Ishikawa (cell line): ENCODE data around the gene UPF3B.

Experiments used
- CEBPB ChIP-seq: IDR thresholded peaks from 2 replicates; pipeline ENCODE4 v1.6.1; 2012
- CREB1 ChIP-seq: IDR thresholded peaks from 2 replicates; pipeline ENCODE4 v1.6.1; 2012; ENCODE audit warnings: low read depth
- EGR1 ChIP-seq: IDR thresholded peaks from 2 replicates; pipeline ENCODE4 v1.6.1; 2012
- EP300 ChIP-seq: IDR thresholded peaks from 2 replicates; pipeline ENCODE4 v1.6.1; 2012; ENCODE audit warnings: borderline replicate concordance
- FOXM1 ChIP-seq: IDR thresholded peaks from 2 replicates; pipeline ENCODE4 v1.6.1; 2012; ENCODE audit warnings: low read depth, borderline replicate concordance
- MAX ChIP-seq: IDR thresholded peaks from 2 replicates; pipeline ENCODE4 v1.6.1; 2012
- NFIC ChIP-seq: IDR thresholded peaks from 2 replicates; pipeline ENCODE4 v1.6.1; 2012
- RAD21 ChIP-seq: IDR thresholded peaks from 2 replicates; pipeline ENCODE4 v1.6.1; 2012; ENCODE audit warnings: low read depth
- REST ChIP-seq: IDR thresholded peaks from 2 replicates; pipeline ENCODE4 v1.6.1; 2012; ENCODE audit warnings: low read depth, mild to moderate bottlenecking
- TAF1 ChIP-seq: IDR thresholded peaks from 2 replicates; pipeline ENCODE4 v1.6.1; 2012; ENCODE audit warnings: low read depth, mild to moderate bottlenecking
- TCF12 ChIP-seq: IDR thresholded peaks from 2 replicates; pipeline ENCODE4 v1.6.1; 2012; ENCODE audit warnings: low read depth
- TEAD4 ChIP-seq: IDR thresholded peaks from 2 replicates; pipeline ENCODE4 v1.6.1; 2012
- USF1 ChIP-seq: IDR thresholded peaks from 2 replicates; pipeline ENCODE4 v1.6.1; 2012
- YY1 ChIP-seq: IDR thresholded peaks from 2 replicates; pipeline ENCODE4 v1.6.1; 2012; ENCODE audit warnings: low read depth
- ZBTB7A ChIP-seq: IDR thresholded peaks from 2 replicates; pipeline ENCODE4 v1.6.1; 2012; ENCODE audit warnings: low read depth

Gene UPF3B

GRCh38 chrX:119791437-119792231 lies 61.1 kb downstream of the UPF3B start, which contains the start of gene RPL39:
RPL39 (minus strand) TSS chrX:119791630; CDS start chrX:119791576, 54 bp downstream.
- TF ChIP-seq NFIC, result no peak
- TF ChIP-seq FOXM1, result no peak
- peak; percentile 87 for TF ChIP-seq TAF1
- TF ChIP-seq EGR1, result no peak
- no peak for TF ChIP-seq TCF12
- peak; percentile 84 for TF ChIP-seq YY1
- TF ChIP-seq EP300, result no peak
- TF ChIP-seq REST, result no peak
- no peak for TF ChIP-seq ZBTB7A
- peak; percentile 48; the same call in 1 of the 2 replicates for TF ChIP-seq USF1
- no peak for TF ChIP-seq CEBPB
- TF ChIP-seq RAD21, result no peak
- peak; percentile 38; the same call in 1 of the 2 replicates for TF ChIP-seq MAX
- TF ChIP-seq CREB1, result peak; percentile 44; the same call in 1 of the 2 replicates
- TF ChIP-seq TEAD4, result no peak

- TF ChIP-seq CEBPB, result no peak
Observed at GRCh38 chrX:119790977-119791436, 61.8 kb downstream of the UPF3B start.

GRCh38 chrX:119784747-119785446 lies 67.9 kb downstream of the UPF3B start:
- TF ChIP-seq RAD21 (peak; percentile 7; the same call in 1 of the 2 replicates), TAF1 (no peak)
